ENCODE data around the gene KRT9.

Gene KRT9

GRCh38 chr17:41523787-41524186 is 48.1 kb downstream of the KRT9 start:
- DNase-seq: no peak

GRCh38 chr17:41523225-41523593 is 48.6 kb downstream of the KRT9 start:
- no peak for DNase-seq

- no peak for DNase-seq
Measured at GRCh38 chr17:41522301-41523224, 49.3 kb downstream of the KRT9 start.

- no peak for DNase-seq
Measured at GRCh38 chr17:41521574-41522261, 50.1 kb downstream of the KRT9 start.

- DNase-seq: no peak
Measured at GRCh38 chr17:41520821-41521521, 50.9 kb downstream of the KRT9 start.

- DNase-seq: no peak
Measured at GRCh38 chr17:41519501-41520224, 52.2 kb downstream of the KRT9 start.

- no peak for DNase-seq
Measured at GRCh38 chr17:41518789-41519449, 52.9 kb downstream of the KRT9 start, which contains the start of gene KRT15. KRT15 (minus strand) TSS chr17:41518890; CDS start chr17:41518827, 63 bp downstream.

- DNase-seq: no peak
Measured at GRCh38 chr17:41518031-41518430, 53.8 kb downstream of the KRT9 start.

- DNase-seq: no peak
Measured at GRCh38 chr17:41516830-41517283, 55.0 kb downstream of the KRT9 start.

GRCh38 chr17:41516147-41516829 is 55.6 kb downstream of the KRT9 start:
- DNase-seq: no peak
